ENCODE measurements around the gene SEPTIN10.

GRCh38 chr2:109507828-109508227, 105.9 kb downstream of the SEPTIN10 start:
- no peak for TF ChIP-seq CTCF (conservative IDR thresholded peaks at IDR 0.05 in 1 of 2, IDR thresholded peaks at IDR 0.05 in 1 of 2; ENCODE audit: extremely low read depth in 1 of 2, insufficient read depth in 1 of 2, low read depth in 1 of 2, low read length in 2 of 2)
- no peak for TF ChIP-seq EZH2 (IDR thresholded peaks at IDR 0.05; ENCODE audit: borderline replicate concordance, low read length)

Measured in mammary epithelial cell (primary cell).